Stimulated activated CD8-positive, alpha-beta memory T cell treated with anti-CD3 and anti-CD28 coated beads, Interleukin-15, amount 100 ng/mL, for 24 hours (primary cell): ENCODE data around the gene TMX3.

Experiments
- DNase-seq: peaks from one replicate; pipeline ENCODE4 v3.0.0-alpha.2; 2020; ENCODE audit warnings: low read depth

Gene TMX3

GRCh38 chr18:68707646-68708045, 7.3 kb downstream of the TMX3 start:
- no peak for DNase-seq

- DNase-seq: no peak
Measured at GRCh38 chr18:68705119-68705518, 9.8 kb downstream of the TMX3 start.

GRCh38 chr18:68703326-68703725, 11.6 kb downstream of the TMX3 start:
- DNase-seq: no peak

- DNase-seq: no peak
Measured at GRCh38 chr18:68701353-68701752, 13.6 kb downstream of the TMX3 start.

GRCh38 chr18:68699043-68699442, 15.9 kb downstream of the TMX3 start:
- no peak for DNase-seq

- no peak for DNase-seq
Measured at GRCh38 chr18:68696937-68697336, 18.0 kb downstream of the TMX3 start.

GRCh38 chr18:68694316-68694715, 20.6 kb downstream of the TMX3 start:
- DNase-seq: no peak

GRCh38 chr18:68693091-68693815, 21.7 kb downstream of the TMX3 start:
- DNase-seq: no peak

GRCh38 chr18:68679528-68679927, 35.4 kb downstream of the TMX3 start:
- no peak for DNase-seq

GRCh38 chr18:68676913-68677312, 38.0 kb downstream of the TMX3 start:
- DNase-seq: no peak

- DNase-seq: no peak
Measured at GRCh38 chr18:68667121-68667520, 47.8 kb downstream of the TMX3 start.

- DNase-seq: no peak
Measured at GRCh38 chr18:68666381-68666780, 48.5 kb downstream of the TMX3 start.

GRCh38 chr18:68665628-68666027, 49.3 kb downstream of the TMX3 start:
- no peak for DNase-seq

GRCh38 chr18:68662754-68663153, 52.2 kb downstream of the TMX3 start:
- no peak for DNase-seq

- no peak for DNase-seq
Measured at GRCh38 chr18:68660354-68661183, 54.3 kb downstream of the TMX3 start.

- DNase-seq: no peak
Measured at GRCh38 chr18:68648191-68648590, 66.7 kb downstream of the TMX3 start.

GRCh38 chr18:68642003-68642402, 72.9 kb downstream of the TMX3 start:
- no peak for DNase-seq

GRCh38 chr18:68640861-68641260, 74.0 kb downstream of the TMX3 start:
- no peak for DNase-seq

GRCh38 chr18:68638613-68639012, 76.3 kb downstream of the TMX3 start:
- no peak for DNase-seq

- DNase-seq: no peak
Measured at GRCh38 chr18:68627812-68628211, 87.1 kb downstream of the TMX3 start.
